ENCODE measurements around the gene TEX2.
A peak's percentile ranks its signal among the peaks of the same experiment; 100 is the strongest.
"Not testable (repeated sequence)": the region's sequence is repeated elsewhere in the genome, so short reads cannot be mapped to it uniquely, and the experiment has no call there.

The TEX2 gene

DNA sequence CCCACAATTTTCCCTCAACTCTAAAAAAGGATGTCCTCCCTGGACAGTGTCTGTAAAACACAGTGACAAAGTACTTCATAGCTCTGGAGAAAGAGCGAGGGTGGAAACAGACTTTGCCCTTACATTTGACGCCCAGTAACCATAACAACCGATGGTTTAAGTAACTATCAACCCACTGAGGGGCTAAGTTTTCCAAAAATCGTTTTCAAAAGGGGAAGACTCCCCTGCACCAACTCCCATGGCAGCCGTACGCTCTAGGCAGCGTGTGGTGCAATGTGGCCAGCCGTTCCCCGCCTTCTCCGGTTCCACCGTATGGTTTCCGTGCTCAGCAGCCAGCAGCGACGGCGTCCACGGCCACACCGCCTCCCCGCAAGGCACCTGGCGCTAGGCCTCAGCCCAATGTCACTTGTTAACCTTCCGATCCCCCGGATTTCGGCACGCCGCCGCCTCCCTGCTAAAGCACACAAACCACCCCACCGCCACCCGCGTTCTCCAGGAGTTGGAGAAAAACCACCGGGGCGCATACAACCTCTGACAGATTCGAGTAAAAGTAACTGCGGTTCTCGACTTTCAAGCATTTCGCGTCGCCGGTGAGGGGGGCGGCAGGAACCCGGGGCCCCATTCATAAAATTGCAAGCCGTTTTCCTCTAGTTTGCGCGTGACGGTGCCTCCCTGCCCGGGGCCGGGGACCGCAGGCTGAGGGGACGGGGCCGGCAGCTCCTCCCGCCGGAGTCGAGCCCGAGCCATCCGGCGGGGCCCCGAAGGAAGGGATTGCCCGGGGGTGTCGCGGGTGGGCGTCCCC, 661 bp downstream of the TEX2 start:
- DNase-seq = no peak

DNA sequence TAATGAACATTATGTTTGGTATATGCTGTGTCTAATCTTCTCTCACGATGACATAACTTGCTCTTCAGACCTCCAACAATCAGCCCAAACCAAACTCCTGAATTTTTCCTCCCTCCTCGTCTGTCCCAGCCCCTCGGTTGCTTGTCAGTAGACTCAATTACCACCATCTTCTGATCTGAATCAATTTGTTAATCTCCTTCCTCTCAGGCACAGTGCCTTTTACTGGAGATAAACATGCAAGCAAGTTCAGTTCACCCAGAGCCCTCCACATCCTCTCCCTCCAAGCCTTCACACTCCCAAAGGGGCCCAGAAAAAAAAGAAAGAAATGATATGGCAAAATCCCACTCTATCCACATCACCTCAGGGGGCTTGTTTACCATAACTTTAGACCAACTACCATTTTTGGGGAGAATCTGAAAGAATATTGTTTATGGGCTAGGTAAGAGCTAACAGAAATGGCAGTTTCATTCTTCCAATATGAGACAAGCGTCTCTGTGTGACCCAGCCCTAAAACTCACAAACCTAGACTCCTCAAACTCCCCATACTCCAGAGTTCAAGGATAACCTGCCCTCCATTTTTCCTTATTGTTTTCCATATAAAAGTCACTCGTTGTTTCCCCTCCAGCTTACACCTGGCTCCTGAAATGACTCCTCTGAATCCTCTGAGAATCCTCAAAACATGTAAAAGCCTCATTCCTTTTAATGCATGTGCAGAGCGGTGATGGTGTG, 1.5 kb downstream of the TEX2 start:
- DNase-seq = no peak

DNA sequence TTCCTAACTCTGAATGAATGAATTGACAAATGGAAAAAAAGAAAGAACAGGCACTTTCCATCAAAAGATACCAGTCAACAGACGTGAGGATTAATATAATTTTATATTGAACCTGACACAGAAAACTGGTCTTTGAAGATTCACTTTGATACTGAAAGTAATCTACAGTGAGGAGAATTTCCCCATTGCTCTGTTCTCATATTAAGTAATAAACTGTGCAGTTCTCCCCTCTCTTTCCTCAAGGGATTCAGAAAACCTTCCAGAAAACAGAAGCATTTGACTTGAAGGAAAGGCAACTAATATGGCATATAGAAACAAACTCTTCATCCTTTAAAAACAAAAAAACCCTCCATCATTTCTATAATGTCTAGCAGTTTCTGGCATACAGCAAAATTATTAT, 2.2 kb downstream of the TEX2 start:
- DNase-seq = no peak

DNA sequence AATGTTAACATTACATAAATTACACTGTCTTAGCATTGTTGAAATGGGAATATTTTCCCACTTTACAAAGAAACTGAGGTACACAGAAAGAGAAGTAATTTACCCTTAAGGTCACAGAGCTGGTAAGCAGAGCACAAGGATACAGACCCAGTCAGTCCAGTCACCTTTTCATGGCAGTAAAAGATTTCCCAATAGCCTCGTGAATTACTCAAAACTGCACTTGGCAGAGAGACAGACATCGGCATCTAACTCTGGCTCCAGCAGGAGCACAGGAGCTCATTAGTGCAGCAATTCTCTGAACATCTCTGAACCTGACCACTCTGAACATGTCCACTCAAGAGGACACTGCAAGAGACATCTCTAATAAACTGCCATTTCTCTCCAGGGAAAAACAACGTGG, 3.1 kb downstream of the TEX2 start:
- no peak for DNase-seq

DNA sequence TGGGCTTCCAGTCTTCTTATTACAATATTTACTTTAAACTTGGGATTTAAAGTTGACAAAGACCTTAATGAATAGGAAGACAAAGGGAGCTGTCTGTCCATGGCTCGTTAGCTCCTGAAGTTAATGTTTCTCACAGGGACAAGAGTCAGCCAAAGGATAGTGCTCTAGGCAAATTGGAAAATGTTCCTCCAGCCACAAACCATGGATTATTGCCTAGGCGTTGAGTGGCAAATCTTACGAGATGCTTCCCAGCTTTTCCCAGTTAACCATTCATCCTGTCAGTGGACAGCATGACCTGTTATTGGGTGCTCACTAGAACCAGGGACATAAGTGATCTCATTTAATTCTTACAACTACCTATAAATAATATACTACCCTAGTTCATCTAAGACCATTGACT, 3.6 kb downstream of the TEX2 start:
- DNase-seq = no peak

DNA sequence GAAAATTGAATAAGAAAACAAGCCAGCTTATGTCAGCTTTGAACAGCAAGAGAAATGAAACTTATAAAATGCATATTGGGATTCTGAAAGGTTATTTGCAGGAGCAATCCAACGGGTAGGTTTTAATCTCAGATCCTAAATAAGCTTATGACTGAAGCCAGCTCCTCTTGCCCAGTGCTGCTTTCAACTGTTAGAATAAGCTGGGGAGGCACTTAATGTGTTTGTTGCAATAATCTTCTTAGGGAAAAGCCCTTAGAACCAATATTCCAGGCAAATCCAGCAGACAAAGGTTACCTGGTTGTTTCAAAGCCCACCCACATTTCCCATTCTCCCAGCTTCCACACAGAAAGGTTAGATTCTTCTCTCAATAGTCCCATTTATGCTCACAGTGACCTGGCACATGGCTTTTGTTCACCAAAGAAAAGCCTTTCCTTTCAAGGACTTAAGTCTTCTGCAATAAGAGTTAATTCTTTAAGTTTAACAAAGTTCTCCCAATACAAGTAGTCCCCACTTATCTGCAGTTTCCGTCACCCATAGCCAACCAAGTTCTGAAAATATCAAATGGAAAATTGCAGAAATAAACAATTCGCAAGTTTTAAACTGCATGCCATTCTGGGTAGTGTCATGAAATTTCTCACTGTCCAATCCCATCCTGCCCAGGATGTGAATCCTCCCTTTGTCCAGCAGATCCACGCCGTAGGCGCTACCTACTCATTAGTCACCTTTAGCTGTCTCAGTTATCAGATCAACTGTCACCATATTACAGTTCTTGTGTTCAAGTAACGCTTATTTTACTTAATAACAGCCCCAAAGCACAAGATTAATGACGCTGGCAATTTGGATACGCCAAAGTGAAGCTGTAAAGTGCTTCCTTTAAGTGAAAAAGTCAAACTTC, 5.9 kb downstream of the TEX2 start:
- no peak for DNase-seq

DNA sequence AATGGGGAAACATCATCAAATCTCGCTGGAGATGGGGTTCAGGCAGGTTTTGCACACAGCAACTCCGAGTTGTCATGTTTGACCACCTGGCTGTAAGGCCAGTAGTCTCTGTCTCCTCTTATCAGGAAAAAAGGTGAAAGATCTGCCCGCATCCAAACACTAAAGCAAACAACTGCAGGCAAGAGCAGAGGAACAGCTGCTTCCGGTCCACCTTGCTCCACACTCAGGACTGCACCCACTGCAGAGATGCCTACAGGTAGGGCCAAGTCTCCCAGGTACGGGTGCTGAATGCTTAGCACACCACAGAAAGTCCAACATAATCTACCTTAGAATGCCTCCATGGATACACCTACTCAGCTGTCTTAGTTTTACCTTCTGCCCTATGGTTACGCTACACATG, 7.3 kb downstream of the TEX2 start:
- DNase-seq = no peak

DNA sequence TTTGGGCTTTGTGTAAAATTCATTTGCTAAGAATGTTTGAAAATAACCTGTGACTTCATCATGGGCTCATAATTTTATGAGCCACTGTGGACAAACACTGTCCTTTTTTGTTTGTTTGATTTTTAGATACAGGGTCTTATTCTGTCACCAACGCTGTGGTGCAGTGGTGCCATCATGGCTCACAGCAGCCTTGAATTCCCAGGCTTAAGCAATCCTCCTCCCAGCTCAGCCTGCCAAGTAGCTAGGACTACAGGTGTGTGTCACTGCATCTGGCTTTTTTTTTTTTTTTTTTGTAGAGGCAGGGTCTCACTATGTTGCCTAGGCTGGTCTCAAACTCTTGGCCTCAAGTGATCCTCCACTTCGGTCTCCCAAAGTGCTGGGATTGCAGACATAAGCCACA, 8.3 kb downstream of the TEX2 start:
- no peak for DNase-seq

DNA sequence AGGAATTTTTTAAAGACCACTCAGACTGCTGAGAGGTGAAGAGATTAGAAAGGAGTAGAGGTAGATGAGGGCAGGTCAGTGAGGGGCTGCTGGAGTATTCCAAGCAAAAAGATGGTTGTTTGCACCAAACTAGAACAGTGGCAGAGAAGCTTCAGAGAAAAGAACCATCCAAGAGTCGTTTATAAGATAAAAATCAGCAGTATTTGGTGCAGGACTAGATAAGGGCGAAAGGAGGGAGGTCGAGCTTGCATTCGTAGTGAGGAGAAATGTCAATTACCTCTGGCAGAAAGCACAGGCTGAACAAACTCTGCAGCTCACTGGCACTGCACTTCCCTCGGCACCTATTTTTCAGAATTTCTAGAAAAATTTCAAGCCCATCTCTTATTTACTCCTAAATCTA, 9.6 kb downstream of the TEX2 start:
- DNase-seq = no peak

DNA sequence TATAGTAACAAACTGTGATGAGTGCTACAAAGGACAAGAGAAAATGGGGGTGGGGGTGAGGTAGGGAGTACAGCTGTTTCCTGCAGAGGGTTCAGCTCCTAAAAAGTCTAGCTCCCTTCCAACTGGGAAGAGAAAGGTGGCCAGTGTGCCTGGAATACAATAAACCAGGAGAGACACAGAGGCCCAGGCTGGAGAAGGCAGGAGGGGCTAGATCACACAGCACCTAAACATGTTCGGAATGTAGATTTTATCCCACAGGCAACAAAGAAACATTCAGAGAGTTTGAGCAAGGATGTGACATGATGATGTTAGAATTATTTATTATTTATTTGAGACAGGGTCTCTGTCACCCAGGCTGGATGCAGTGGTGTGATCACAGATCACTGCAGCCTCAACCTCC, 10.2 kb downstream of the TEX2 start:
- DNase-seq = no peak

DNA sequence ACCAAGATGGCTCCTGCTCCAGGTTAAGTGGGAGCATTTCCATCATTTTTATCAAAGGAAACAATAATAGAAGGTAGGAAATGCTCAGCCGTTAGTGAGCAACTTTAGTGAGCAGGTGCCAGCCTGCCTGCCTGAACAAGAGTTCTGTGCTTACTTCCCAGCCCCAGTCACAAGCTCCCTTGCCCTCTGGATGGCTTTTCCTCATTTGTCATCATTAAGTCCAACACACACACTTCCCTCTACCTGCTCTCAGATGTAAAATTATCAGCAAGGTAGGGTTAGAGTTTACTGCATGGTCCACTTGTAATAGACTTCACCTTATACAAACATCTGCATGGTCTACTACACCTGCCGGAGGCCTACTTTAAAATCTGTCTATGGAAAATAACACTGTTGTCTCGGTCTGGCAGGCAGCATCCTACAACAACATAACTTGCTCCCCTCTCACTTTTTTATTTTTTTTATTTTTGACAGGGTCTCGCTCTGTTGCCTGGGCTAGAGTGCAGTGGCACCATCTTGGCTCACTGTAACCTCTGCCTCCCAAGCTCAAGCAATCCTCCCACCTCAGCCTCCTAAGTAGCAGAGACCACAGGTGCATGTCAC, 12.7 kb downstream of the TEX2 start:
- no peak for DNase-seq

DNA sequence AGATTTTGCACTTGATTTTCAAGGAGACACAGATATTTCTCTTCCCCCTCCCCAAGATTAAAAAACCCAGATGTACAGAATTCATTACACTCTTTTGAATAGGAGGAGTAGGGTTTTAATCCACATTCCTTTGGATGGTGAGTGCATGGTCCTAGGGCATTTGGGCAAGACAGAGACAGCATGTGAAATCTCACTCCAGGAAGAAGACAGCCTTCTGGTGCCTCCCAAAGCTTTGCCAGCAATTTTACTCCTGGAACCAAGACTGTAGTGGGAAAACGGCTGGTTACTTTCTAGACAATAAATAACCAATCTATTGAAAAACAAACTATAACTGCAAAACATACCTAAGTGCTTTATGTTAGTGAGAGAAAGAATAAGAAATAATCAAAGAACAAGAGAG, 15.2 kb downstream of the TEX2 start:
- DNase-seq = no peak

DNA sequence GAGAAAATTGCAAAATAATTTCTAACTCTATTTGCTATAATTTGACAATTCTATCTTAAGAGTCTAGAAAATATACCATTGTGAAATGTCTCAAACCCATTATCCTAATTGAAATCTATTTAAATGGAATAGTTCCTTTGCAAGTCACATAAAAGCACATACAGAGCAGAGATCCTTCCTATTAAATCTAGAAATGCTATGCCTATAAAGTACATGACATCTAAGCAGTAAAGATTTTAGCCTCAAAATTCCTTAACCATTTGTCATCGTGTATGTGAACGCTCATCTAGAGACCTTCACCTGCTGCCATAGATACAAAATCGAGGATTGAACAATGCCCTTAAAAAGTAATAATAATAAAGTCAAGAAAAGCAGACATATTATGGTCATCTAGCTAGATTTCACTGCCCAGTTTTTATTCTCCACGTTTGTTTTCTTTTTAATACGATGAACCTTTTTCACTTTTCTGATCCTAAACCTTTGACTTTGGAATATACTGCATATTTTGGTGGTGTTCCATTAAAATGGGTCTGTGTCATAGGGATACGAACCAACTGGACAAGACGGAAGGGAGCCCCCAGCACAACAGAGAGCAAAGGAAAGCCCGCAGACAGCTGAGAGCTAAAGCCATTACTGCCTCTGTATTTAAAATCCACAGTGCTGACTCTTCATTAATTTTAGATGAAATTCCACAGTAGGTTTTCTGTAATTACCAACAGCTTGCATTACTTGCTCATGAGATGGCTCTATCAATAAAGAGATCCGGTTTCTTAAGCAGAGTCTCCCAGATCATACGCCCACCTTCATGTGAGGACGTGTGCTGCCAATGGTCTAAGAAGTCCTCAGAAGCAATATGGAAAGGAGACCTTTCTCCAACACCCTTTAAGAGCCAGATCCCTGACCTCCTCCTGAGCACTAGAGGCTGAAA, 17.6 kb downstream of the TEX2 start:
- no peak for DNase-seq

DNA sequence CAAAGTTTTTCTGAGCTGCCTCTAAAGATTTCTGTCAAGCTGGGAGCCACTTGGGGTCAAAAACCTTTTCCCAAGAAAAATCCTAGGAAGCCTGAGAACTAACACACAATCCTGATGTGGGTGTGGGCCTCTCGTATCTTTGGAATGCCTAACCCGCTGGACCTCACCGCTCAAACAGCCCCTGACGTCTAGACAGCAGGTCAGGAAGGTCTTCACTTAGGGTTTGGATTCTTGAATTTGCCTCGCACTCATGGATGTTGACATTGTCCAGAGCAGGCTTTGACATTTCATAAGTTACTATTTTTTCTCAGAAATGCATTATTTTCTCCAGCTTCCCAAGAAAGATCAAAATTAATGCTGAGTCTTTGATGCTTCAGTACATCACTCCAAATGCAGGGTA, 18.9 kb downstream of the TEX2 start:
- no peak for DNase-seq

DNA sequence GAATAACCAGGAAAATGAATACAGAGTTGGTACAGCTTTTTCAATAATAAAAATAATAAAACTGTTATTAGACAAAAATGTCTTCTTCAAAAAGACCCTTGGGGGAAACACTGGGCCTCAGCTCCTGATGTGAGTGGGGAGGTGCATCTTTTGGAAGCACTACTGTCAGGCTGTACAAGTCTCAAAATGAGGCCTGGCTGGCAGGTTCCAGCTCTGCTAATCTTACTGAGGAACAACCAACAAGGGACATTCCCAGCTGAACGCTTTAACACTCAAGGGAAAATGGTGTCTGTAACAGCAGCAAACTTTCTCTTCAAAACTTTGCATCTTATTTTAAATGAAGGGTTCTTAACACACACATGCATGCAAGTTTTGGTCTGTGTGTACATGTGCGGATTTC, 19.7 kb downstream of the TEX2 start:
- DNase-seq = no peak

DNA sequence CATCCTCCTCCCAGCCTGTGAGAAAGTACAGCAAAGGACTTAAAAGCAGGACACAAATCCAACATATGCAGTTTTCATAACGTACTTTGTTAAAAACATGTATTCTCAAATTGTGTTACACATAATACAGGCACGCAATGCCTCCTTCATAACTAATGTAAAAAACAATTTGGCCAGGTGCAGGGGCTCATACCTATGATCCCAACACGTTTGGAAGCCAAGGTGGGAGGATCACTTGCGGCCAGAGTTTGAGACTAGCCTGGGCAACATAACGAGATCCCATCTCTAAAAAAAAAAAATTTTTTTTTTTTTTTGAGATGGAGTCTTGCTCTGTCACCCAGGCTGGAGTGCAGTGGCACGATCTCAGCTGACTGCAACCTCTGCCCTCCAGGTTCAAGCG, 20.4 kb downstream of the TEX2 start:
- DNase-seq = no peak

DNA sequence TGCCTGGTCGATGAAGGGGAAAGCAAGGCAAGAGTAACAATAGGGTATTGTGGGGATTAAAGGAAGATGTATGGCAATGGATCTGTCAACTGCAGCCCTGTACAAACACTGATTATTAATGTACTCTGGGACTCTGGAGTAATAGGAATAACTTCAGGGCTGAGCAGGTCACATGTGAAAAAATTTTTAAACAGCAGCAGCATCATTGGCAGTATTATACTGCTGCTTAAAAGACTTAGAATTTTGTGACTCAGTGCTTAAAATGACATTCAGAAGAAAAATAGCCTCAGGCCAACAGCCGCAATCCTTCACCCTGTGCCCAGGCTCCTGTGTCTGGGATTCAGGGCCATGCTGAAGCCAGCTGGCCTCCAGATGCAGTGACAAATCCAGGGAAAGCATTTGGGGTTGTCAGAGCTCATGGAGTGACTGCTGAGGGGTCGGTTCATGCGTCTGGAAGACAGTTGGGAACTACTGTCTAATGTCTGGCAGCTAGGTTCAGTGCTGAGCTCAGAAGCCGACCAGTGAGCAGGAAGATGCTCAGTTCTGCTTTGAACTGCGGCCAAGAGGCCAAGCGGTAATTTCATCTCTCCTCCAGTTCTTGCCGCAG, 22.2 kb downstream of the TEX2 start:
- peak in 1 of 2 experiments; percentile 47 for DNase-seq

DNA sequence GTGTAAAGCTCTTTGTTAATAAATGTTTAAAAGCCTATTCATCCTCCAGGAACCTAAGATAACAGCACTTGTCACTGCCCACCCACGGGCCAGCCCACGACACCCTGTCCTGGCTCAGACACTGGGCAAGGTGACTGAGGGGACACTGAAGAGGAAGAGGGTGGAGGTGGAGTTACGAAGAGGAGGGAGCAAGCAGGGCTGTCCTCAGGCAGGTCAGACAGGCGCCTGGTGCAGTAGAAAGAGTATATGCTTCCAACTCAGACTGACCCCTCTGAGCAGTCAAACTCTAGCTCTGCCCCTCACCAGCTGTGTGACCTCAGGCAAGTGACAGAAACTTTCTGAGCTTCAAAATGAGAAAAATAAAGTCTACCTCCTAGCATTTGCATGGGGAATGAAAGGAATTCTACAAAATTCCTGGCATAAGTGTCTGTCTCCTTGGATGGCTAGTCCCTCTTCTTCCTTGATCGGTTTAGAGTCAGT, 22.8 kb downstream of the TEX2 start:
- DNase-seq = no peak

DNA sequence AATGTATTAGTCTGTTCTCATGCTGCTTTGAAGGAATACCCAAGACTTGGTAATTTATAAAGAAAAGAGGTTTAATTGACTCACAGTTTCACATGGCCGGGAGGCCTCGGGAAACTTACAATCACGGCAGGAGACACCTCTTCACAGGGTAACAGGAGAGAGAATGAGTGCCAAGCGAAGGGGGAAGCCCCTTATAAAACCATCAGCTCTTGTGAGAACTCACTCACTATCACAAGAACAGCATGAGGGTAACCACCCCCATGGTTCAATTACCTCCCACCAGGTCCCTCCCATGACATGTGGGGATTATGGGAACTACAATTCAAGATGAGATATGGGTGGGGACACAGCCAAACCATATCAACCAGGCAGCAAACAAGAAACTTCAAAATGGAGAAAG, 24.6 kb downstream of the TEX2 start:
- not testable (repeated sequence) for DNase-seq

DNA sequence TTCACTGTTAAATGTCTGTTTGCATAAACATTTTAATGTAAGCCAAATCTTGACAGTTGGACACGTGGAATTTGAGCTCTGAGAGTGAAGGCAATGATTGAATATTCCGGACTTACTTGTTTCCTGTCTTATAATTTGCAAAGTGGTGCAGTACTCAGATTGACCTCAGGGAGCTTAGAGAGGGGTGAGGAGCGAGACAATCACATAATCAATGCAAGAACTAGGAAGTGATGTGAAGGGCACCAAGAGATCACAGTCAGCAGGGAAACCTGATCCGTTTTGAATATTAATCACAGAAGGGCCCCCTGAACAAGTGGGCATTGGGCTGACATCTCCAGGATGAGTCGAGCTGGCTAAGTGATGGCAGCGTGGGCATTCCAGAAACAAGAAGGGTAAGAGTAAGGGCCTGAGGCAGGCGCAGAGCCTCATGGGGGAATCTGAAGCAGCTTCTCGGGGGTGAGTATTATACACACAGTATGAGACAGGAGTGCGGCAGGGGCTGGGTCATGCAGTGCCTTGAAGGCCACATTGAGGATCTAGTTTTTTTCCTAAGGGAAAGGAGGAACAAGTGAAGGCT, 26.1 kb downstream of the TEX2 start:
- DNase-seq = no peak

DNA sequence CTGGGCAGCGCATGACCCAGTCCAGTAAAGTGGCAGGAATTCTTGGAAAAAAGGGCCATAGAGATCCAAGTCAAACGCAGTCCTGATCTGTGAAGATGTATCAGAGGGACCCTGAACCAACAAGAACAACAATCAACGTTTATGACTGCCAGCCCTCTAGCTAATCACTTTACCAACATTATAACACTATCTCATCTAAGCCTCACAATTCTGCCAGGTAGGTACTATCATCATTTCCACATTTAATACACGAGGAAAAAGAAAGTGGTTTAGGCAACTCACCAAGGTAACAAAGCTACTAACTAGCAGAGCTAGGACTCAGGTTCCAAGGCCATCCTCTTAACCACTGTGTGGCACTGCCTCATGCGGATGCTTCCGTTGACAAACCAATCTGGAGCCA, 28.1 kb downstream of the TEX2 start:
- no peak for DNase-seq

All from NCI-H446 (cell line).